Astrocyte (in vitro differentiated cells and primary cell): ENCODE data around the gene ZNF718.

ENCODE experiments used
- CTCF ChIP-seq: IDR thresholded peaks from 2 replicates; pipeline ENCODE4 v1.5.1; 2011; ENCODE audit warnings: low read depth, mild to moderate bottlenecking, inconsistent platforms, low read length, moderate library complexity; ENCODE audit not compliant: insufficient read depth
- EZH2 ChIP-seq: IDR thresholded peaks from 2 replicates; pipeline ENCODE4 v1.6.1; 2012; ENCODE audit warnings: mild to moderate bottlenecking, low read length, inconsistent platforms; ENCODE audit not compliant: insufficient read depth

- TF ChIP-seq EZH2 (no peak), CTCF (no peak)
These were observed 14.6 kb downstream of the ZNF718 start for GRCh38 chr4:138935-139334.
